MCF 10A (cell line): Measurements from ENCODE around the gene PC. TPM values are rescaled to one million over a fixed set of nuclear protein-coding genes. Genes with fewer than 3 reads are reported as not detected.

Source experiments
- BruUV-seq: library from RNA; stranded (reverse); fragments of 400-500 nt; replicated peaks from 2 replicates; lab custom pipeline; 2021; lab: Mats Ljungman, UMichigan
- CTCF ChIA-PET: fragments of 300-600 bp; sonication (Branson Sonifier 250); formaldehyde crosslinking; extraction: SDS; loops from one replicate; lab custom pipeline; 2021; ENCODE audit warnings: antibody characterized with exemption, inconsistent platforms; lab: Yijun Ruan, JAX
- POLR2A ChIA-PET: fragments of 300-600, 350-650 bp; sonication (Branson Sonifier 250); formaldehyde crosslinking; extraction: SDS; loops from one replicate; lab custom pipeline; 2020; ENCODE audit warnings: antibody characterized with exemption, inconsistent platforms; lab: Yijun Ruan, JAX
- DNase-seq: peaks from one replicate; pipeline ENCODE4 v3.0.0-alpha.2; 2018; ENCODE audit not compliant: unreplicated experiment
- H3K27ac Mint-ChIP-seq: one replicate; pipeline ENCODE4 v1.8.0; 2022; ENCODE audit warnings: mild to moderate bottlenecking, low read depth, mixed read lengths; ENCODE audit not compliant: unreplicated experiment
- H3K27me3 Mint-ChIP-seq: one replicate; pipeline ENCODE4 v1.8.0; 2022; ENCODE audit warnings: mixed read lengths; ENCODE audit not compliant: insufficient read depth, unreplicated experiment
- H3K36me3 Mint-ChIP-seq: one replicate; pipeline ENCODE4 v1.8.0; 2022; ENCODE audit warnings: mild to moderate bottlenecking, moderate library complexity, mixed read lengths; ENCODE audit not compliant: insufficient read depth, unreplicated experiment
- H3K4me1 Mint-ChIP-seq: one replicate; pipeline ENCODE4 v1.8.0; 2022; ENCODE audit warnings: mixed read lengths; ENCODE audit not compliant: insufficient read depth, unreplicated experiment
- H3K4me3 Mint-ChIP-seq: one replicate; pipeline ENCODE4 v1.8.0; 2022; ENCODE audit warnings: mild to moderate bottlenecking, moderate library complexity, mixed read lengths; ENCODE audit not compliant: unreplicated experiment
- H3K9me3 Mint-ChIP-seq: one replicate; pipeline ENCODE4 v1.8.0; 2022; ENCODE audit warnings: mixed read lengths; ENCODE audit not compliant: unreplicated experiment
- intact Hi-C: fragments of 100-400 bp; cut with micrococcal nuclease; formaldehyde crosslinking; loops from 2 replicates; pipeline ENCODE4 v1.14.1; 2022
- total RNA-seq: library from RNA; stranded (reverse); gene quantifications from 2 replicates; pipeline ENCODE4 v1.2.3, GENCODE V29; 2022
- TF ChIP-seq, protein P1 (sequence below): fragments of 200-600 bp; IDR thresholded peaks from one replicate; pipeline ENCODE4 v1.8.0; 2022; ENCODE audit warnings: antibody characterized with exemption, mild to moderate bottlenecking; ENCODE audit not compliant: unreplicated experiment

The PC gene
- total RNA-seq, 1 experiment from 2014 or later: 37.7 TPM

DNA sequence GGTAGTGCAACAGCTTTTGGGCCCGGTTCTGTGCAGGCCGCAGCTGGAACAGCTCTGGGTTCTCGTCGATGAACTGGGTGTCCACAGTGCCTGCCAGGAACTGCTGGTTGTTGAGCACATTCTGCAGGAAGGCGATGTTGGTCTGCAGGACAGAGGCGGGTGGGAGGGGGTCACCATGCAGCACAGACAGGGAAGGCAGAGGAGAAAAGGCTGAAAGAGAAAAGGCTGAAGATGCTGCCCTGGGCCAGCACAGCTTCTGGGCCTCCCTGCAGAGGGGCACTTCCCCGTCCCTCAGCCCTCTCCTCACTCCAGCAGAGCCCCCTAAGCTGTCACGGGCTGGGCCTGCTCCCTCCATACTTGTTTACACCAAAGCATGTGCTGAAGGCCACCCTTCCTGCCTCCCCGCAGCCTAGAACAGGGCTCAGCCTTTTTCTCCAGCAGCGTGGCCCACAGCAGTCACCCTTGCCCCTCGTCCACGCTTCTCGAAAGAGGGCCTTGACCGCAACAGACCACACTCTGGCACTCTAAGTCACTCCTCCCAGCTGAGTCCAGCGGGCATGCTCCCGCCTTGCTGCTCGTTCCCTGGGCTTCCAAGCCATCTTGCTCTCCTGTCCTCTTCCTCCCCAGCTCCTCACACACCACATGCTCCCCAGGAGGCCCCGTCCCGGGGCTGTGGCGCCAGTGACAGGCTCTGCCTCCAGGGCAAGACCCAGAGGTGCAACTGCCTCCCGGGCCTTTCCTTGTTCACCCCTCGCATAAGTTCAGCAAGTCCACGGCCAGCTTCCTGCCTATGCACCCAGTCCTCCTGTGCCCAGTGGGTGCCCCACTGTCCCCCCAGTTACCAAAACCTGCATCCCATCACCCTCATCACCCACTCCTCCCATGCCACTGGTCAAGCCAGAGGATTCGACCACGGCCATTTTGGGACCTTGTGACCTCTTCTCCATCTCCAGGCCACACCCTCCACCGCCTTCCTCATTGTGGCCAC lies 104.6 kb downstream of the PC start:
- no peak for DNase-seq
- Mint-ChIP-seq H3K4me3 (no peak overlapping the region), H3K27me3 (no peaks in the 10 kb centered on the region), H3K9me3 (no peaks in the 10 kb centered on the region), H3K27ac (no peak overlapping the region), H3K36me3 (peaks cover 46% of the 10 kb centered on the region), H3K4me1 (peaks cover 6% of the 10 kb centered on the region)
- TF ChIP-seq, protein P1, sequence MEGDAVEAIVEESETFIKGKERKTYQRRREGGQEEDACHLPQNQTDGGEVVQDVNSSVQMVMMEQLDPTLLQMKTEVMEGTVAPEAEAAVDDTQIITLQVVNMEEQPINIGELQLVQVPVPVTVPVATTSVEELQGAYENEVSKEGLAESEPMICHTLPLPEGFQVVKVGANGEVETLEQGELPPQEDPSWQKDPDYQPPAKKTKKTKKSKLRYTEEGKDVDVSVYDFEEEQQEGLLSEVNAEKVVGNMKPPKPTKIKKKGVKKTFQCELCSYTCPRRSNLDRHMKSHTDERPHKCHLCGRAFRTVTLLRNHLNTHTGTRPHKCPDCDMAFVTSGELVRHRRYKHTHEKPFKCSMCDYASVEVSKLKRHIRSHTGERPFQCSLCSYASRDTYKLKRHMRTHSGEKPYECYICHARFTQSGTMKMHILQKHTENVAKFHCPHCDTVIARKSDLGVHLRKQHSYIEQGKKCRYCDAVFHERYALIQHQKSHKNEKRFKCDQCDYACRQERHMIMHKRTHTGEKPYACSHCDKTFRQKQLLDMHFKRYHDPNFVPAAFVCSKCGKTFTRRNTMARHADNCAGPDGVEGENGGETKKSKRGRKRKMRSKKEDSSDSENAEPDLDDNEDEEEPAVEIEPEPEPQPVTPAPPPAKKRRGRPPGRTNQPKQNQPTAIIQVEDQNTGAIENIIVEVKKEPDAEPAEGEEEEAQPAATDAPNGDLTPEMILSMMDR: no peak
- no TSS peak for BruUV-seq
- ChIA-PET CTCF (interaction anchor here (1.2 kb wide), 1 partner anchor 9 kb away, joined by 3 read pairs; no protein-coding TSS in a partner anchor), POLR2A (interaction anchor here (5.5 kb wide), 1 partner anchor 10 kb away, joined by 74 read pairs; the partner anchor contains the start of gene RCE1)
- intact Hi-C loops: loop anchor here (10.0 kb wide), 1 partner anchor 201 kb away; the partner anchor contains the start of gene RHOD

DNA sequence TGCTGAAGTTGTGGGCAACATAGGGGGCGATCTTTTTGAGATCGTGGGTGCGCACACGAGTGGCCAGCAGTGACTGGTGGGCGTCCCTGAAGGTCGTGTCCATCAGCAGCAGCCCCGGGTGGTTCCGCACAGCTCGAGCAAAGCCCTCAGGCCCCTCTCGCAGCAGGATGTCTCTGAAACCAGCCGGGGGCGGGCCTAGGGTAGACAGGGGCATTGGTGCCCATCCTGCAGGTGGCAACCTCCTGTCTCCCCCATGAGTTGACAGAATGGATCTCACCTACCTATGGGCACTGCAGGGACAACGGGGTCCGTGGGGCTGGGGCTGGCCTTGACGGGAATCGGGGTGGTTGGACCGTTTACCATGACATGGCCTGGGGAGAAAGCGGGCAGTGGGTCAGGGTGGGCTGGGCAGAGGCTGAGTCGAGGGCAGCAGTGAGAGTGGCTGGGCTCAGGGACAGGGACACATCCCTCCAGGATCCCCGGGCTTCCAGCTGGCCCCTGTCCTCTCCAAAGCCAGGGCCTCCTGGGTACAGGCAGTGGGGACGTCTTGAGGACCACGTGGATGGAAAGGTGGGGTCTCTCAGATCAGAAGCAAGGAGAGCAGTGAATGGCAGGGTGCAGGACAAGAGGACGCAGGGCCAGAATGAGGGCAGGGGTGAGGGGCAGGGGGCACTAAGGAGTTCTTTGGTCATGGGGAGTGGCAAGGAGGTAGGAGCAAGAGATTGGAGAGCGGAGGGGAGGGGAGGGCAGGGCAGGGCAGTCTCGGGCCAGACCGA lies 105.5 kb downstream of the PC start:
- BruUV-seq: no TSS peak
- Mint-ChIP-seq H3K27ac (no peak overlapping the region), H3K9me3 (no peaks in the 10 kb centered on the region), H3K36me3 (peaks cover 46% of the 10 kb centered on the region), H3K27me3 (no peaks in the 10 kb centered on the region), H3K4me1 (peaks cover 6% of the 10 kb centered on the region), H3K4me3 (no peak overlapping the region)
- CTCF ChIA-PET: interaction anchor here (0.7 kb wide), 1 partner anchor 310 kb away, joined by 3 read pairs; no protein-coding TSS in a partner anchor
- no peak for DNase-seq
- intact Hi-C loops: loop anchor here (10.0 kb wide), 1 partner anchor 202 kb away; the partner anchor contains the start of gene RHOD
- POLR2A ChIA-PET: interaction anchor here (0.6 to 5.5 kb wide), 3 partner anchors 9 to 100 kb away, joined by 3 to 74 read pairs (median 4); partner anchors contain the start of gene RCE1
- TF ChIP-seq, protein P1: no peak

DNA sequence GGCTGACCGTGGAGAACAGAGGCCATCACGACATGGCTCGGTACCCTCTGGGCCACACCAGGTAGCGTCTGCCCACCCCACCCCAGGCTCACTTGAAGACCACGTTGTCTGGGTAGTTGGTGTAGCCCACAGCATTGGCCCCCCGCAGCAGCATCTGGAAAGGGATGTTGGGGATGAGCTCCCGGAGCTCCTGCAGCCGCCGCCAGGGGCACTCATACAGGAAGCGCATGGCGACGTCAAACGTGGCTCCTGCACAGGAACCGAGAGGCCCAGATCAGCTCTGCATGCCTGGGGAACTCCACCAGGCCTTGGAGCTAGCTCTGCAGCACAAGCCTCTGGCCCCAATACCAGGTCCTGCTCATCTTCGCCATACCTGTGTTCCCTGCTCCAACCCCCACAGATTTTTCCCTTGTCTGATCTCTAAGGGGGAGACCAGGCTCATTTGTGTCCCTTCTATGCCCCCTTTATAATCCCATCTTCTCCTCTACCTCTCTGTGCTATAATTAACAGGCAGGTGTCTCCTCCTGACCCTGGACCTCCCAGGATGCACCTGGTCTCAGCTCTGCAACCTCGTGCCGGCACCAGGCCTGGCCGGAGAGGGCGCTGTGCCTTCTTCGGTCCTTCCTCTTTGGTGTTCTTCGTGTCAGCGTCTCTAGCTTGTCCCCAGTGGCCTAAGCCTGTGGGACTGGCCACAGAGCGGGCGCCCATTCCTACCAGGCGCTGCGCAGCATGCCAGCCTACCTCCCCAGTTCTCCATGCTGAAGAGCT lies 106.3 kb downstream of the PC start:
- Mint-ChIP-seq H3K27ac (no peak overlapping the region), H3K36me3 (peaks cover 46% of the 10 kb centered on the region), H3K27me3 (no peaks in the 10 kb centered on the region), H3K4me3 (no peak overlapping the region), H3K4me1 (peaks cover 6% of the 10 kb centered on the region), H3K9me3 (no peaks in the 10 kb centered on the region)
- intact Hi-C loops: loop anchor here (10.0 kb wide), 1 partner anchor 203 kb away; the partner anchor contains the start of gene RHOD
- ChIA-PET POLR2A (interaction anchor here (0.6 to 5.5 kb wide), 3 partner anchors 8 to 100 kb away, joined by 3 to 74 read pairs (median 4); partner anchors contain the start of gene RCE1), CTCF (interaction anchor here (0.7 to 0.9 kb wide), 2 partner anchors 124 to 309 kb away, joined by 3 to 4 read pairs; partner anchors contain the start of gene C11orf86)
- BruUV-seq: no TSS peak
- no peak for DNase-seq
- TF ChIP-seq, protein P1: no peak
